Measurements from ENCODE around the gene AVPR2.

GRCh38 chrX:153955228-153955732 is 50.8 kb downstream of the AVPR2 start:
- TF ChIP-seq CTCF (conservative IDR thresholded peaks at IDR 0.05) (no peak), EZH2 (IDR thresholded peaks at IDR 0.05; ENCODE audit: low read depth) (no peak)

Measured in PC-9 (cell line).